ENCODE measurements around the gene SGCG.
"Not testable (repeated sequence)": the region's sequence is repeated elsewhere in the genome, so short reads cannot be mapped to it uniquely, and the experiment has no call there.

Gene SGCG

GRCh38 chr13:23212671-23213070, 31.9 kb downstream of the SGCG start:
- Histone ChIP-seq H3K36me3 (ENCODE audit: control insufficient read depth, insufficient read depth, low read length) (no peaks in the 10 kb centered on the region), H3K4me1 (ENCODE audit: control insufficient read depth, insufficient read depth, low read length) (no peaks in the 10 kb centered on the region), H3K9me3 (ENCODE audit: control insufficient read depth, insufficient read depth, low read length) (no peaks in the 10 kb centered on the region), H3K27ac (ENCODE audit: low read depth, low read length) (no peak overlapping the region), H3K9ac (ENCODE audit: low read depth, low read length) (no peak overlapping the region), H3K27me3 (ENCODE audit: control insufficient read depth, insufficient read depth, low read length) (no peaks in the 10 kb centered on the region), H3K4me3 (ENCODE audit: low read depth, low read length) (no peak overlapping the region)

DNA sequence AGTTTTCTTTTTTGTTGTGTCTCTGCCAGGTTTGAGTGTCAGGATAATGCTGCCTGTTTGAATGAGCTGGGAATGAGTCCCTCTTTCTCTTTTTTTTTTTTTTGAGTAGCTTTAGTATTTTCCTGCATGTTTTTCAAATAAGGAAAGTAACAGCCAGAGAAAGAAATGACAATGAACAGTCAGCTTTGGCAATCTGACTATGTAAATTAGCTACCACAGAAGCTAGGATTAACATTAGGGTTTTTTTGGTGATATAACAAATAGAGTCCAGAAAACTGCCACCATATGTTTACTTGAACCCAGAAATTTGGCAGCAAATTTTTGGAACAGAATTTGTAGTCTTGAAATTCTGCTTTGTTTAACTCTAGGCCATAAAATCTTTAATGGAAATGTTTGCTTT, 50.5 kb downstream of the SGCG start:
- H3K4me1 ChIP-seq (ENCODE audit: control insufficient read depth, insufficient read depth, low read length): no peaks in the 10 kb centered on the region
- no peak overlapping the region for H3K4me3 ChIP-seq (ENCODE audit: low read depth, low read length)
- no peaks in the 10 kb centered on the region for H3K9me3 ChIP-seq (ENCODE audit: control insufficient read depth, insufficient read depth, low read length)
- no peak overlapping the region for H3K9ac ChIP-seq (ENCODE audit: low read depth, low read length)
- no peak overlapping the region for H3K27ac ChIP-seq (ENCODE audit: low read depth, low read length)
- H3K27me3 ChIP-seq (ENCODE audit: control insufficient read depth, insufficient read depth, low read length): no peaks in the 10 kb centered on the region
- H3K36me3 ChIP-seq (ENCODE audit: control insufficient read depth, insufficient read depth, low read length): no peaks in the 10 kb centered on the region

- Histone ChIP-seq H3K27ac (ENCODE audit: low read depth, low read length) (no peak overlapping the region), H3K4me3 (ENCODE audit: low read depth, low read length) (no peak overlapping the region), H3K9me3 (ENCODE audit: control insufficient read depth, insufficient read depth, low read length) (no peaks in the 10 kb centered on the region), H3K36me3 (ENCODE audit: control insufficient read depth, insufficient read depth, low read length) (no peaks in the 10 kb centered on the region), H3K27me3 (ENCODE audit: control insufficient read depth, insufficient read depth, low read length) (no peaks in the 10 kb centered on the region), H3K4me1 (ENCODE audit: control insufficient read depth, insufficient read depth, low read length) (no peaks in the 10 kb centered on the region), H3K9ac (ENCODE audit: low read depth, low read length) (no peak overlapping the region)
Observed at GRCh38 chr13:23235994-23236393, 55.2 kb downstream of the SGCG start.

- no peaks in the 10 kb centered on the region for H3K36me3 ChIP-seq (ENCODE audit: control insufficient read depth, insufficient read depth, low read length)
- no peaks in the 10 kb centered on the region for H3K4me1 ChIP-seq (ENCODE audit: control insufficient read depth, insufficient read depth, low read length)
- no peak overlapping the region for H3K27ac ChIP-seq (ENCODE audit: low read depth, low read length)
- H3K9ac ChIP-seq (ENCODE audit: low read depth, low read length): no peak overlapping the region
- H3K4me3 ChIP-seq (ENCODE audit: low read depth, low read length): no peak overlapping the region
- H3K9me3 ChIP-seq (ENCODE audit: control insufficient read depth, insufficient read depth, low read length): no peaks in the 10 kb centered on the region
- H3K27me3 ChIP-seq (ENCODE audit: control insufficient read depth, insufficient read depth, low read length): no peaks in the 10 kb centered on the region
Observed at GRCh38 chr13:23243066-23243465, 62.3 kb downstream of the SGCG start.

GRCh38 chr13:23248410-23248809, 67.6 kb downstream of the SGCG start:
- not testable (repeated sequence) for H3K4me1 ChIP-seq (ENCODE audit: control insufficient read depth, insufficient read depth, low read length); H3K36me3 ChIP-seq (ENCODE audit: control insufficient read depth, insufficient read depth, low read length); H3K27me3 ChIP-seq (ENCODE audit: control insufficient read depth, insufficient read depth, low read length); H3K27ac ChIP-seq (ENCODE audit: low read depth, low read length); H3K9ac ChIP-seq (ENCODE audit: low read depth, low read length); H3K4me3 ChIP-seq (ENCODE audit: low read depth, low read length); H3K9me3 ChIP-seq (ENCODE audit: control insufficient read depth, insufficient read depth, low read length)

DNA sequence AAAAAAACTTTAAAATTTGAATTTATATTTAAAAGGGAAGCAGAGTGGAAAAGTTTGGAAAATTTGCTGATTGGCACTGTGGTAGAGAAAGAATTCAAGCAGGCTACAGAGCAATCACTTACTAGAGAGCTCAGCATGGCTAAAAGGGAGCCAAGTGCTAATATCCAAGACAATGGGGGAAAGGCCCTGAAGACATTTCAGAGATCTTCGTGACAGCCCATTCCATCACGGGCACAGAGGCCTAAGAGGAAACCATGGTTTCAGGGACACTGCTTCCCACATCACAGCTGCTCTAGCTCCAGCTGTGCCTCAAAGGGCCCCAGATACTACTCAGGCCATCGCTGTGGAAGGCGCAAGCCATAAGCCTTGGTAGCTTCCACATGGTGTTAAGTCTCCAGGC, 73.7 kb downstream of the SGCG start:
- no peaks in the 10 kb centered on the region for H3K27me3 ChIP-seq (ENCODE audit: control insufficient read depth, insufficient read depth, low read length)
- H3K27ac ChIP-seq (ENCODE audit: low read depth, low read length): no peak overlapping the region
- no peak overlapping the region for H3K4me3 ChIP-seq (ENCODE audit: low read depth, low read length)
- no peaks in the 10 kb centered on the region for H3K4me1 ChIP-seq (ENCODE audit: control insufficient read depth, insufficient read depth, low read length)
- H3K36me3 ChIP-seq (ENCODE audit: control insufficient read depth, insufficient read depth, low read length): no peaks in the 10 kb centered on the region
- H3K9ac ChIP-seq (ENCODE audit: low read depth, low read length): no peak overlapping the region
- H3K9me3 ChIP-seq (ENCODE audit: control insufficient read depth, insufficient read depth, low read length): no peaks in the 10 kb centered on the region

DNA sequence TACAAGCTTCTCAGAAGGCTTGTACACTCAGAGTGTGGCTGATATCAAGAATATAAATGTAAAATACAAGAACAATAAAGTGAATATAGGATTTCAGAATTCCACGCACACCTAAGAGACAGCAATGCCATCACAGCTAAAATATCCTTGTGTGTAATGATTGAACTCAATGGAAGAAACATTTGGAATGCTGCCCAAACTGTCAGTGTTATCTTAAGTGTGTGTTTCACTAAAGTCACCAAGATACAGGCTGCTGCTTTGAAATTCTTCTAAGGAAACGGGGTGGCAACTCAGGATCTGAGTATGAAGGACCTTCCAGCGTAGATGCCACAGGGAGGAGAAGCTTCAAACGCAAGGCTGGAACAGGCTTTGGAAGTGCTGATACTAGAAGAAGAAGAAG, 86.8 kb downstream of the SGCG start:
- no peaks in the 10 kb centered on the region for H3K27me3 ChIP-seq (ENCODE audit: control insufficient read depth, insufficient read depth, low read length)
- H3K36me3 ChIP-seq (ENCODE audit: control insufficient read depth, insufficient read depth, low read length): no peaks in the 10 kb centered on the region
- H3K27ac ChIP-seq (ENCODE audit: low read depth, low read length): no peak overlapping the region
- H3K9ac ChIP-seq (ENCODE audit: low read depth, low read length): no peak overlapping the region
- no peak overlapping the region for H3K4me3 ChIP-seq (ENCODE audit: low read depth, low read length)
- H3K9me3 ChIP-seq (ENCODE audit: control insufficient read depth, insufficient read depth, low read length): no peaks in the 10 kb centered on the region
- no peaks in the 10 kb centered on the region for H3K4me1 ChIP-seq (ENCODE audit: control insufficient read depth, insufficient read depth, low read length)

- Histone ChIP-seq H3K9me3 (ENCODE audit: control insufficient read depth, insufficient read depth, low read length) (no peaks in the 10 kb centered on the region), H3K9ac (ENCODE audit: low read depth, low read length) (no peak overlapping the region), H3K27ac (ENCODE audit: low read depth, low read length) (no peak overlapping the region), H3K4me3 (ENCODE audit: low read depth, low read length) (no peak overlapping the region), H3K36me3 (ENCODE audit: control insufficient read depth, insufficient read depth, low read length) (no peaks in the 10 kb centered on the region), H3K27me3 (ENCODE audit: control insufficient read depth, insufficient read depth, low read length) (no peaks in the 10 kb centered on the region), H3K4me1 (ENCODE audit: control insufficient read depth, insufficient read depth, low read length) (no peaks in the 10 kb centered on the region)
Observed at GRCh38 chr13:23268441-23268840, 87.7 kb downstream of the SGCG start.

DNA sequence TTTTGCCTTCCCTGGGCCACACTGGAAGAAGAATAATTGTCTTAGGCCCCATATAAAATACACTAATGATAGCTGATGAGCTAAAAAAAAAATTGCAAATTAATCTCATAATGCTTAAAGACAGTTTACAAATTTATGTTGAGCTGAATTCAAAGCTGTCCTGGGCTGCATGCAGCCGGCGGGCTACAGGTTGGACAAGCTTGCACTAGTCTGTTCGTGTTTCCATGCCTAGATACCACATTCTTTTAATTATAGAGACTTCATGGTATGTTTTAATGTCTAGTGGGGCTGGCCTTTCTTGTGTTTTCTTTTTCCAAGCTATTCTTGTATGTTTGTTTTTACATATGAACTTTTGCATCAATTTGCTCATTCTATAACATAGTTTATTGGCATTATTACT, 90.6 kb downstream of the SGCG start:
- no peak overlapping the region for H3K27ac ChIP-seq (ENCODE audit: low read depth, low read length)
- no peaks in the 10 kb centered on the region for H3K36me3 ChIP-seq (ENCODE audit: control insufficient read depth, insufficient read depth, low read length)
- H3K4me3 ChIP-seq (ENCODE audit: low read depth, low read length): no peak overlapping the region
- no peaks in the 10 kb centered on the region for H3K4me1 ChIP-seq (ENCODE audit: control insufficient read depth, insufficient read depth, low read length)
- no peaks in the 10 kb centered on the region for H3K9me3 ChIP-seq (ENCODE audit: control insufficient read depth, insufficient read depth, low read length)
- no peak overlapping the region for H3K9ac ChIP-seq (ENCODE audit: low read depth, low read length)
- no peaks in the 10 kb centered on the region for H3K27me3 ChIP-seq (ENCODE audit: control insufficient read depth, insufficient read depth, low read length)

DNA sequence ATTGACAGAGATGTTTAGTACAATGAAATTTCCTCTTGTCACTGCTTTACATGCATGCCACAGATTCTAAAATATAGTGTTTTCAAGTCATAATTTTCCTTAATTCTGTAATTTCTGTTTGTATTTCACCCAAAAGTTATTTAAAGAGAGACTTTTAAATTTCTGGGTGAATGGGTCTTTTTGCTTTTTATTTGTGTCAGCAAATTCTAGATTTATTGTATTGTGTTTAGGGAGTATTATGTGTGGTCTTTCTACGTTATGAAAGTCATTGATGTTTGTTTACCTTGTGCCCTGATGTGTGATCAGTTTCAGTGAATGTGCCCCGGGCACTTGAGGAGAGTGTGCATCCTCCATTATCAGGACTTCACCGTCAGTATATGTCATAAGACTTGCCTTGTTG, 92.7 kb downstream of the SGCG start:
- Histone ChIP-seq H3K27me3 (ENCODE audit: control insufficient read depth, insufficient read depth, low read length) (no peaks in the 10 kb centered on the region), H3K9me3 (ENCODE audit: control insufficient read depth, insufficient read depth, low read length) (no peaks in the 10 kb centered on the region), H3K4me3 (ENCODE audit: low read depth, low read length) (no peak overlapping the region), H3K27ac (ENCODE audit: low read depth, low read length) (no peak overlapping the region), H3K9ac (ENCODE audit: low read depth, low read length) (no peak overlapping the region), H3K36me3 (ENCODE audit: control insufficient read depth, insufficient read depth, low read length) (no peaks in the 10 kb centered on the region), H3K4me1 (ENCODE audit: control insufficient read depth, insufficient read depth, low read length) (no peaks in the 10 kb centered on the region)

- H3K9me3 ChIP-seq (ENCODE audit: control insufficient read depth, insufficient read depth, low read length): no peaks in the 10 kb centered on the region; the same call in 1 of the 2 replicates
- H3K36me3 ChIP-seq (ENCODE audit: control insufficient read depth, insufficient read depth, low read length): no peaks in the 10 kb centered on the region
- no peak overlapping the region for H3K4me3 ChIP-seq (ENCODE audit: low read depth, low read length)
- H3K27ac ChIP-seq (ENCODE audit: low read depth, low read length): no peak overlapping the region
- H3K4me1 ChIP-seq (ENCODE audit: control insufficient read depth, insufficient read depth, low read length): no peaks in the 10 kb centered on the region
- no peaks in the 10 kb centered on the region for H3K27me3 ChIP-seq (ENCODE audit: control insufficient read depth, insufficient read depth, low read length)
- no peak overlapping the region for H3K9ac ChIP-seq (ENCODE audit: low read depth, low read length)
Observed at GRCh38 chr13:23279321-23279720, 98.5 kb downstream of the SGCG start.

DNA sequence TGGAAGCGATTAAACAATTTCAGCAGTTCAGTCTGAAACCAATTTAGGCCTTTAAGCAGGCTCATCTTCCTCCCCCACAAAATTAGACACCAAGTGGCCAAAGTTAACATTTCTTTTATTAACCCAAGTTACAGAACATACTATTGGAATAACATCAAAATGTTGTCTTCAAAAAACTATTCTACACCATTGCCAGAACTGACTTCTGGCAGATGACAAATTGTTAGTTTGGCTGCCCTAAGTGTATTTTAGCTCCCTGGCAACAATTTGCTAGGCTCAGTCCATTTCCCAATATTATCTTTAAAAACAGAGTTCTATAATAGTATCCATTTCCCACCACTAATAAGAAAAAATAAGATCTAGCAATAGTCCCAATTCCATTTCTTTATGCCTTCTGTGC, 107.8 kb downstream of the SGCG start:
- H3K27ac ChIP-seq (ENCODE audit: low read depth, low read length): no peak overlapping the region
- H3K9ac ChIP-seq (ENCODE audit: low read depth, low read length): no peak overlapping the region
- no peaks in the 10 kb centered on the region for H3K4me1 ChIP-seq (ENCODE audit: control insufficient read depth, insufficient read depth, low read length)
- H3K9me3 ChIP-seq (ENCODE audit: control insufficient read depth, insufficient read depth, low read length): no peaks in the 10 kb centered on the region
- H3K4me3 ChIP-seq (ENCODE audit: low read depth, low read length): no peak overlapping the region
- no peaks in the 10 kb centered on the region for H3K27me3 ChIP-seq (ENCODE audit: control insufficient read depth, insufficient read depth, low read length)
- no peaks in the 10 kb centered on the region for H3K36me3 ChIP-seq (ENCODE audit: control insufficient read depth, insufficient read depth, low read length)

All from HUES48 (cell line).